ENCODE measurements around the gene FHOD1. TPM values are rescaled to one million over a fixed set of nuclear protein-coding genes. Genes with fewer than 3 reads are reported as not detected.

The FHOD1 gene
- total and polyA plus RNA-seq, 2 donors (not counting 1 experiment from before 2014, with no cell fraction given), result 46.3 to 46.9 TPM

DNA sequence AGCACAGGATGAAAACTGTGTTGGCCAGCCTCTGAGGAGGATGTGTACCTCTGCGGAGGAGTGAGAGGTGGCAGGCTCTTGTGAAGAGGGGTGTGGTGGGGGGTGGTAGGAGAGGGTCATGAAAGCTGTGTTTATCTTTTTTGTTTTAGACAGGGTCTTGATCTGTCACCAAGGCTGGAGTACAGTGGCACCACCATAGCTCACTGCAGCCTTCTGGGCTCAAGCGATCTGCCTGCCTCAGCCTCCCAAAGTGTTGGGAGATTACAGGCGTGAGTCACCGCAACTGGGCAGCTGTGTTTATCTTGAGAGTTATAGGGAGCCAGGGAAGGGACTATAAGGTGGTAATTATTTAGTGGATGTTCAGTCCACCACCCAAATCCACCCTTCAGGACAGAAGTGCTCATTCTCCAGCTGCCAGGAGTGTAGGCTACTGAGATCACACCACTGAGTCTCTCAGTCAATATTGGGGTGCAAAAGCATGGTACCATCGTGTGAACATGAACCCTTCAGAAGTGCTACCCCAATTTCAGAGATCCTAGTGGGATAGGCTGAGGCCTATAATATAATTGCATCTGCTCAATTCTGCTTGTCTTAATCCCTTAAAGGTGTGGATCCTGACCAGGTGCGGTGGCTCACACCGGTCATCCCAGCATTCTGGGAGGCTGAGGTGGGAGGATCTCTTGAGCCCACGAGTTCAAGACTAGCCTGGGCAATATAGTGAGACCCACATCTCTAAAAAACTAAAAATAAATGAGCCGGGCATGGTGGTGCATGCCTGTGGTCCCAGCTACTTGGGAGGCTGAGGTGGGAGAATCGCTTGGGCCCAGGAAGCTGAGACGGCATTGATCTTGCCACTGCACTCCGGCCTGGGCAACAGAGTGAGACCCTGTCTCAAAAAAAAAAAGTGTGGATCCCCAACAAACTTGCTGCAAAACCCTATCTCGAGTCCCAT is 56.6 kb downstream of the FHOD1 start:
- intact Hi-C loops (cut with micrococcal nuclease), result no loop called here
- H3K27ac ChIP-seq (ENCODE audit: low read length in 2 of 2), result no peak overlapping the region
- 95% methylated on average over 4 of the region's 13 CpGs for WGBS (ENCODE audit: insufficient coverage)
- DNase-seq (no peak), ATAC-seq (ENCODE audit: low read depth) (no peak)
- H3K9me3 ChIP-seq (ENCODE audit: control extremely low read depth in 1 of 3, control insufficient read depth in 2 of 3, insufficient read depth in 1 of 3, low read length in 2 of 3), result peaks cover 0 to 8% (median 0%) of the 10 kb centered on the region in 3 donors
- Mint-ChIP-seq H3K4me1 (peaks cover 26% of the 10 kb centered on the region), H3K4me3 (peak overlapping the region; percentile 92), H3K9me3 (ENCODE audit: insufficient read depth) (no peaks in the 10 kb centered on the region), H3K27me3 (peaks cover 8% of the 10 kb centered on the region), H3K27ac (no peak overlapping the region)
- no peak overlapping the region for H3K4me2 ChIP-seq (replicated peaks; ENCODE audit: low read depth, low read length, poor library complexity, severe bottlenecking)
- TF ChIP-seq EZH2 (IDR thresholded peaks at IDR 0.05; ENCODE audit: borderline replicate concordance, insufficient read depth, low read depth, low read length, poor library complexity, severe bottlenecking), result no peak
- TF ChIP-seq, protein P1, sequence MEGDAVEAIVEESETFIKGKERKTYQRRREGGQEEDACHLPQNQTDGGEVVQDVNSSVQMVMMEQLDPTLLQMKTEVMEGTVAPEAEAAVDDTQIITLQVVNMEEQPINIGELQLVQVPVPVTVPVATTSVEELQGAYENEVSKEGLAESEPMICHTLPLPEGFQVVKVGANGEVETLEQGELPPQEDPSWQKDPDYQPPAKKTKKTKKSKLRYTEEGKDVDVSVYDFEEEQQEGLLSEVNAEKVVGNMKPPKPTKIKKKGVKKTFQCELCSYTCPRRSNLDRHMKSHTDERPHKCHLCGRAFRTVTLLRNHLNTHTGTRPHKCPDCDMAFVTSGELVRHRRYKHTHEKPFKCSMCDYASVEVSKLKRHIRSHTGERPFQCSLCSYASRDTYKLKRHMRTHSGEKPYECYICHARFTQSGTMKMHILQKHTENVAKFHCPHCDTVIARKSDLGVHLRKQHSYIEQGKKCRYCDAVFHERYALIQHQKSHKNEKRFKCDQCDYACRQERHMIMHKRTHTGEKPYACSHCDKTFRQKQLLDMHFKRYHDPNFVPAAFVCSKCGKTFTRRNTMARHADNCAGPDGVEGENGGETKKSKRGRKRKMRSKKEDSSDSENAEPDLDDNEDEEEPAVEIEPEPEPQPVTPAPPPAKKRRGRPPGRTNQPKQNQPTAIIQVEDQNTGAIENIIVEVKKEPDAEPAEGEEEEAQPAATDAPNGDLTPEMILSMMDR (IDR thresholded peaks at IDR 0.05), result no peak
- CTCF ChIA-PET, result interaction anchor here (0.6 kb wide), 1 partner anchor 36 kb away, joined by 3 read pairs; no protein-coding TSS in a partner anchor
- no peak overlapping the region for H3K4me3 ChIP-seq (ENCODE audit: control extremely low read depth in 1 of 5, extremely low read depth in 1 of 5, insufficient read depth in 1 of 5, low read depth in 2 of 5, low read length in 4 of 5)
- H3K9ac ChIP-seq (ENCODE audit: low read length), result no peak overlapping the region
- peaks cover 37% of the 10 kb centered on the region for H3K79me2 ChIP-seq (ENCODE audit: control insufficient read depth, insufficient read depth, low read length)
- H3K27me3 ChIP-seq (replicated peaks in 1 of 4; ENCODE audit: control extremely low read depth in 1 of 4, control insufficient read depth in 3 of 4, insufficient read depth in 4 of 4, low read length in 3 of 4), result peaks cover 0 to 28% (median 4%) of the 10 kb centered on the region in 4 experiments
- peaks cover 0 to 21% of the 10 kb centered on the region in 2 experiments for H3K36me3 ChIP-seq (replicated peaks in 1 of 2; ENCODE audit: control extremely low read depth in 1 of 2, control insufficient read depth in 1 of 2, extremely low read depth in 1 of 2, insufficient read depth in 2 of 2, low read length in 1 of 2)
- peak overlapping the region; percentile 78 for H2AFZ ChIP-seq (ENCODE audit: insufficient read depth, low read depth, low read length, poor library complexity, severe bottlenecking)
- POLR2A ChIA-PET, result interaction anchor here (0.7 kb wide), 1 partner anchor 148 kb away, joined by 6 read pairs; no protein-coding TSS in a partner anchor
- peaks cover 26% of the 10 kb centered on the region for H4K20me1 ChIP-seq (ENCODE audit: control insufficient read depth, insufficient read depth, low read length, poor library complexity, severe bottlenecking)
- peaks cover 24 to 29% of the 10 kb centered on the region in 2 donors for H3K4me1 ChIP-seq (ENCODE audit: control insufficient read depth in 2 of 2, insufficient read depth in 2 of 2, low read length in 2 of 2)

DNA sequence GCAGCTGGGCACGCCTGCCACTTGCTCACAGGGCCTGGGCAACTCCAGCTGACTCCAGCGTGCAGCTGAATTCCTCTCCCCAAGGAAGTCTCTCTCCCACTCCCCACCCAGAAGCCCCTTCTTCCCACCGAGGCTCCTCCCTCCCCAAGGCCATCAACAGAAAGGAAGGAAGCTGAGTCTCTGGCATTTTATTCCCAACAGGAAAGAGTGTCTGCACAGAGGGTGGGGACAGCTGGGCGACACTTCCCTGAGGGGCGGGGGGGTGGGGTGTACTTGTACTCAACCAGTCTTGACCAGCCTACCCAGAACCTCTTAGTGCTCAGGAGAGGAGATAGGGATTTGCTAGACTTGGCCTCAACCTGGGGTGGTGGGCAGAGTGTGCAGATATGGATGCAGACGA is 57.2 kb downstream of the FHOD1 start, which contains the start of gene EXOC3L1:
EXOC3L1 (minus strand) TSS at position 96 of the 400 bp plus-strand sequence. CDS start 460 bp downstream, outside the sequence.
- H3K4me3 Mint-ChIP-seq, result no peak within 1 kb of the TSS
- H3K9me3 Mint-ChIP-seq (ENCODE audit: insufficient read depth), result no peaks in the 10 kb centered on the region
- ATAC-seq (ENCODE audit: low read depth), result no peak
- intact Hi-C loops (cut with micrococcal nuclease), result no loop called here
- H3K27me3 ChIP-seq (replicated peaks in 1 of 4; ENCODE audit: control extremely low read depth in 1 of 4, control insufficient read depth in 3 of 4, insufficient read depth in 4 of 4, low read length in 3 of 4), result peaks cover 0 to 28% (median 4%) of the 10 kb centered on the region in 4 experiments
- H3K9ac ChIP-seq (ENCODE audit: low read length), result no peak within 1 kb of the TSS
- CTCF ChIA-PET, result interaction anchor here (0.6 to 0.9 kb wide), 2 partner anchors 37 to 213 kb away, joined by 3 read pairs; no protein-coding TSS in a partner anchor
- no peak within 1 kb of the TSS for H3K27ac Mint-ChIP-seq
- no peak within 1 kb of the TSS for H3K27ac ChIP-seq (ENCODE audit: low read length in 2 of 2)
- WGBS (ENCODE audit: insufficient coverage), result 71% methylated on average over 5 of the region's 6 CpGs
- peaks cover 37% of the 10 kb centered on the region for H3K79me2 ChIP-seq (ENCODE audit: control insufficient read depth, insufficient read depth, low read length)
- peaks cover 11% of the 10 kb centered on the region for H3K27me3 Mint-ChIP-seq
- H3K4me1 Mint-ChIP-seq, result peaks cover 32% of the 10 kb centered on the region
- H4K20me1 ChIP-seq (ENCODE audit: control insufficient read depth, insufficient read depth, low read length, poor library complexity, severe bottlenecking), result peaks cover 26% of the 10 kb centered on the region
- peaks cover 0 to 8% (median 0%) of the 10 kb centered on the region in 3 donors for H3K9me3 ChIP-seq (ENCODE audit: control extremely low read depth in 1 of 3, control insufficient read depth in 2 of 3, insufficient read depth in 1 of 3, low read length in 2 of 3)
- POLR2A ChIA-PET, result no interaction called here
- no peak within 1 kb of the TSS for H2AFZ ChIP-seq (ENCODE audit: insufficient read depth, low read depth, low read length, poor library complexity, severe bottlenecking)
- no peak within 1 kb of the TSS for H3K4me3 ChIP-seq (ENCODE audit: control extremely low read depth in 1 of 5, extremely low read depth in 1 of 5, insufficient read depth in 1 of 5, low read depth in 2 of 5, low read length in 4 of 5)
- no peak within 1 kb of the TSS for H3K4me2 ChIP-seq (replicated peaks; ENCODE audit: low read depth, low read length, poor library complexity, severe bottlenecking)
- DNase-seq, result no peak
- peaks cover 30 to 36% of the 10 kb centered on the region in 2 donors for H3K4me1 ChIP-seq (ENCODE audit: control insufficient read depth in 2 of 2, insufficient read depth in 2 of 2, low read length in 2 of 2)
- peaks cover 0 to 14% of the 10 kb centered on the region in 2 experiments for H3K36me3 ChIP-seq (replicated peaks in 1 of 2; ENCODE audit: control extremely low read depth in 1 of 2, control insufficient read depth in 1 of 2, extremely low read depth in 1 of 2, insufficient read depth in 2 of 2, low read length in 1 of 2)
- no peak for TF ChIP-seq EZH2 (IDR thresholded peaks at IDR 0.05; ENCODE audit: borderline replicate concordance, insufficient read depth, low read depth, low read length, poor library complexity, severe bottlenecking)
- TF ChIP-seq, protein P1 (IDR thresholded peaks at IDR 0.05), result no peak

Measured in B cell (primary cell).